ENCODE data around the gene CDYL2.

DNA sequence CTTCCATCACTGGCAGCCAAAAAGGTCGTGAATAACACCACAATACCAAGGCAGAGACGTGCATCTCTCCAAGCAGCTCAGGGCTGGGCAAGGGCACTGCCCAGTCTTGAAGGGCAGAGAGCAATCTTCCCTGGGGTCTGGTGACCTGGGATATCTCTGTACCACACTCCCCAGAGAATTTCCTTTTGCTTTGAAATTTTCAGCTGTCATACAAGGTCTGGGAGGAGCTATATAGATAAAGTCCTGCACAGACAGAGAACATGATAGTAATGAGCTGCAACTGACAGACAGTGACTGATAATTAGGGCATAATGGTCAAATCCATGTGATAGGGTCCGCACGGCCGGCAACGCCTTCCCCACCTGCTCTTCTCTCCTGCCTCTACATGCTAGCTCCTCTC, 195.5 kb downstream of the CDYL2 start:
- TF ChIP-seq POLR2A (IDR thresholded peaks at IDR 0.05; ENCODE audit: low read depth, low read length) (no peak), POLR2AphosphoS5 (IDR thresholded peaks at IDR 0.05; ENCODE audit: low read depth, low read length) (no peak), TAF1 (IDR thresholded peaks at IDR 0.05; ENCODE audit: borderline replicate concordance, low read depth, low read length) (no peak)
